GM21528 (cell line): Measurements from ENCODE around the gene RBP5.

Experiments used
- ATAC-seq: cut with Tn5 transposase; IDR thresholded peaks from one replicate; pipeline ENCODE4 v1.9.1; 2021; ENCODE audit warnings: mild to moderate bottlenecking, moderate library complexity; ENCODE audit not compliant: unreplicated experiment, low FRiP score

The RBP5 gene

DNA sequence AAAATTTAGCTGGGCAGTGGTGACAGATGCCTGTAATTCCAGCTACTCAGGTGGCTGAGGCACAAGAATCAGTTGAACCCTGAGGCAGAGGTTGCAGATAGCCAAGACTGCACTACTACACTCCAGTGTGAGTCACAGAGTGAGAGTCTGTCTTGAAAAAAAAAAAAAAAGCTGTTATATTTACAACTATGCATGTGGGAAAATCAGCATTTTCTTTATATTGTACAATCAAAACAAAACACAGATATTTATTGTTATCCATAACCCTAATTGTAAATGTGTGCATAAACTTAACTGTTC lies 48.9 kb downstream of the RBP5 start:
- ATAC-seq: no peak

DNA sequence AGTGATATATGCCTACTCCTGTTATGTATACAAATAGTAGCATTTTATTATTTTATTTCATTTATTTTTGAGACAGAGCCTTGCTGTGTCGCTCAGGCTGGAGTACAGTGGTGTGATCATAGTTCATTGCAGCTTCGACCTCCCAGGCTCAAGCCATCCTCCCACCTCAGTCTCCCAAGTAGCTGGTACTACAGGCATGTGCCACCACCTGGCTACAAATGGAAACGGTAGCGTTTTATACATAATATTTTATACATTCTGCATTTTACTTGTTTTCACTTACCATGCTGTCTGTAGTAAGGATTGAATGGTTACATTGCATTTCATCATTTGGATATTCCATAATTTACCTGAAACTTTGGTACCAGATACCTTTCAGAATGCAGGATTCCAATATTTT lies 50.5 kb downstream of the RBP5 start:
- ATAC-seq: no peak

DNA sequence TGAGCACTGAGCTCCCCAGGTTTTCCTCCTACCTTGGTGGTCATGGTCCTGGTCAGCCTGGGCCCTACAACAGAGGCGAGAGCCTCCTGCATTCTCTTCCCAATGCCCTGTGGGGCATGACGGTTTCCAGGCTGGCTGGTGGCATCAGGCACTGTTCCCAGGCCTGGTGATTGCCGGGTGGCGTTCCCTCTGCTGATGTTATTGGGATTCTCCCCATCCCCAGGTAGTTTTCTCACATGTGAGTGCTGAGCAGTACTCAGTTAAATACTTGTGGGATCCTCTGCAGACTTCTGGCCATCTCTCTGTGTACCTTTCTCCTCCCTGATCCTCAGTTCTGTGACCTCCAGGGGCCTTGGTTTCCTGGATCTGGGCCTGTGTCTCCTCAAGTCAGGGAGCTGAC lies 52.2 kb downstream of the RBP5 start:
- no peak for ATAC-seq

GRCh38 chr12:7075939-7076338 lies 52.8 kb downstream of the RBP5 start:
- no peak for ATAC-seq

DNA sequence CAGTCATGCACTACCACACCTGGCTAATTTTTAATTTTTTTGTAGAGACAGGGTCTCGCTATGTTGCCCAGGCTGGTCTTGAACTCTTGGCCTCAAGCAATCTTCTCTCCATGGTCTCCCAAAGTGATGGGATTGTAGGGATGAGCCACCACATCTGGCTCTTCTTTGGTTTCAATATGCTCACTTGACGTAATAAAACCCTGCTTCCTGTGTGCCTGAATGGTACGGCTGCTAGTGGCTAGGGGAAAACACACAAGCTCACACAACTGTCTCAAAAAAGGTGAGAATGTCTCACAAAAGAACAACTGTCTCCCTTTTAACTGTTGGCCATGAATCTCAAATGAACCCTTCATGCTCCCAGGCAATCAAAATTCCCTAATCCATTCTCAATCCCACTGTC lies 53.2 kb downstream of the RBP5 start:
- no peak for ATAC-seq

- no peak for ATAC-seq
These were observed 54.7 kb downstream of the RBP5 start for GRCh38 chr12:7073946-7074345.
